Lower leg skin (tissue), 3 donors: ENCODE measurements around the gene ELP2.

Experiments
- POLR2A ChIP-seq, 2 donors: fragments of 450-650 bp; IDR thresholded peaks; one replicate each; pipeline ENCODE4 v1.6.1; 2016 to 2017; ENCODE audit warnings: antibody characterized with exemption in 2 of 2, mild to moderate bottlenecking in 1 of 2, moderate library complexity in 1 of 2
- TF ChIP-seq, protein P1 (sequence below), 3 donors: fragments of 450-650 bp; IDR thresholded peaks; one replicate each; pipeline ENCODE4 v1.5.1; 2016; ENCODE audit warnings: antibody characterized with exemption in 3 of 3, mild to moderate bottlenecking in 3 of 3, moderate library complexity in 2 of 3

DNA sequence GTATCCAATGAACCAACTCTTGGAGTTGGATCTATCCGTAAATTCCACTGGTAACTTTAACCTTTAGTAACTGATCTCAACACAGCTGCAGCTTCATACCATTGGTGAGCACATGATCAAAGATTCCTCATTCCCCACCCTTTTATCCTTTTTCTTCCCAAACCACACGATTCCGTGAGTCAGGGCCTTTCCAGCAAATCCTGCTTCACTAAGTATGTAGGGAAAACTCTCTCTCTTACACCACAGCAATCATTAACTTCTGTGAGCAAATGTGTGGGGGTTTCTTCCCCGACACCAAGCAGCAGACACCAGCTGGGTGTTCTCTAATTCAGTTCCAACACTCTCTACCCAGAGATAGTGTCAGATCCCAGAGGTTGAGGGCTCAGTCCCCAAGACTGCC lies 23.5 kb downstream of the ELP2 start:
- TF ChIP-seq, protein P1, sequence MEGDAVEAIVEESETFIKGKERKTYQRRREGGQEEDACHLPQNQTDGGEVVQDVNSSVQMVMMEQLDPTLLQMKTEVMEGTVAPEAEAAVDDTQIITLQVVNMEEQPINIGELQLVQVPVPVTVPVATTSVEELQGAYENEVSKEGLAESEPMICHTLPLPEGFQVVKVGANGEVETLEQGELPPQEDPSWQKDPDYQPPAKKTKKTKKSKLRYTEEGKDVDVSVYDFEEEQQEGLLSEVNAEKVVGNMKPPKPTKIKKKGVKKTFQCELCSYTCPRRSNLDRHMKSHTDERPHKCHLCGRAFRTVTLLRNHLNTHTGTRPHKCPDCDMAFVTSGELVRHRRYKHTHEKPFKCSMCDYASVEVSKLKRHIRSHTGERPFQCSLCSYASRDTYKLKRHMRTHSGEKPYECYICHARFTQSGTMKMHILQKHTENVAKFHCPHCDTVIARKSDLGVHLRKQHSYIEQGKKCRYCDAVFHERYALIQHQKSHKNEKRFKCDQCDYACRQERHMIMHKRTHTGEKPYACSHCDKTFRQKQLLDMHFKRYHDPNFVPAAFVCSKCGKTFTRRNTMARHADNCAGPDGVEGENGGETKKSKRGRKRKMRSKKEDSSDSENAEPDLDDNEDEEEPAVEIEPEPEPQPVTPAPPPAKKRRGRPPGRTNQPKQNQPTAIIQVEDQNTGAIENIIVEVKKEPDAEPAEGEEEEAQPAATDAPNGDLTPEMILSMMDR (IDR thresholded peaks at IDR 0.05): no peak
- no peak for TF ChIP-seq POLR2A (IDR thresholded peaks at IDR 0.05)
